ENCODE results near the gene PDE2A. TPM values are rescaled to one million over a fixed set of nuclear protein-coding genes. Genes with fewer than 3 reads are reported as not detected.

The PDE2A gene
- total RNA-seq, 1 experiment from 2014 or later: 1.1 TPM

DNA sequence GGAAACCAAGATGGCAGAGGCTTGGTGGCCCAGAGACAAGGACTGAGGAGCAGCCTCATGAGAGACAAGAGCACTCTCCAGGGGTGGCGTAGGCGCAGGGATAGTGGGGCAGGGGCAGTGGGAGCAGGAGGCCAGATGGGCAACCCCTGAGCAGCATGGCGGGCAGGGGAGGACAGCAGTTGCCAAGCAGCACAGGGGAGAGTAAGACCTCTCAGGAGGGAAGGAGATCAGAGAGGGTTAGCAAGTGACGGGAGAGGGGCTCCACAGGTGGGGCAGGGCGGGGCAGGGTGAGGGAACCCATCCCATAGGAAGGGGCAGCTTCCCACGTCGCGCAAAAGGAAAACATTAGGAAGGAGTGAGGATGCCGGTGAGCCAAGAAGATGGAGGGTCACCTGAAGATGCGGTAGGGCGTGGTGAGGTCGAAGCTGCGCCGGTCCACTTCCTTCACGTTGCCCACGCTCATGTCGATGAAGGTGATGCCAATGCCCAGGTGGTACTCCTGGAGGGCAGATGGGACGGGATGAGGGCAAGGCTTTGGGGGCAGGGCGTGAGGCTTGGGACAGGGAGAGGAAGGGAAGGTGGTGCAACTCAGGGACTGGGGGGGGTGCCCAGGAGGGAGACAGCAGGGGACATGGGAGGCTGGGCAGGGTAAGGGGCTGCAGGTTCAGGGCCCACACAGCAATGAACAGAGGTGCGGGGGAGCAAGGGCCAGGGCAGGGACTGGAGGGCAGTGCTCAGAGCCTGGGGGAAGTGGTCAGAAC is 35.4 kb upstream of the PDE2A start:
- no peak for DNase-seq
- TF ChIP-seq, protein P1, sequence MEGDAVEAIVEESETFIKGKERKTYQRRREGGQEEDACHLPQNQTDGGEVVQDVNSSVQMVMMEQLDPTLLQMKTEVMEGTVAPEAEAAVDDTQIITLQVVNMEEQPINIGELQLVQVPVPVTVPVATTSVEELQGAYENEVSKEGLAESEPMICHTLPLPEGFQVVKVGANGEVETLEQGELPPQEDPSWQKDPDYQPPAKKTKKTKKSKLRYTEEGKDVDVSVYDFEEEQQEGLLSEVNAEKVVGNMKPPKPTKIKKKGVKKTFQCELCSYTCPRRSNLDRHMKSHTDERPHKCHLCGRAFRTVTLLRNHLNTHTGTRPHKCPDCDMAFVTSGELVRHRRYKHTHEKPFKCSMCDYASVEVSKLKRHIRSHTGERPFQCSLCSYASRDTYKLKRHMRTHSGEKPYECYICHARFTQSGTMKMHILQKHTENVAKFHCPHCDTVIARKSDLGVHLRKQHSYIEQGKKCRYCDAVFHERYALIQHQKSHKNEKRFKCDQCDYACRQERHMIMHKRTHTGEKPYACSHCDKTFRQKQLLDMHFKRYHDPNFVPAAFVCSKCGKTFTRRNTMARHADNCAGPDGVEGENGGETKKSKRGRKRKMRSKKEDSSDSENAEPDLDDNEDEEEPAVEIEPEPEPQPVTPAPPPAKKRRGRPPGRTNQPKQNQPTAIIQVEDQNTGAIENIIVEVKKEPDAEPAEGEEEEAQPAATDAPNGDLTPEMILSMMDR (IDR thresholded peaks at IDR 0.05; ENCODE audit: unreplicated experiment): no peak
- H3K4me3 Mint-ChIP-seq (ENCODE audit: low read depth, unreplicated experiment): no peak overlapping the region
- H3K27ac Mint-ChIP-seq (ENCODE audit: unreplicated experiment): no peak overlapping the region
- CTCF ChIA-PET: no interaction called here
- no peaks in the 10 kb centered on the region for H3K4me1 Mint-ChIP-seq (ENCODE audit: low read depth, unreplicated experiment)
- no peaks in the 10 kb centered on the region for H3K27me3 Mint-ChIP-seq (ENCODE audit: unreplicated experiment)
- BruUV-seq (replicated peaks): no TSS peak
- intact Hi-C loops (cut with micrococcal nuclease; ENCODE audit: unreplicated experiment): no loop called here
- H3K36me3 Mint-ChIP-seq (ENCODE audit: insufficient read depth, unreplicated experiment): peaks cover 22% of the 10 kb centered on the region
- no peaks in the 10 kb centered on the region for H3K9me3 Mint-ChIP-seq (ENCODE audit: low read depth, unreplicated experiment)

DNA sequence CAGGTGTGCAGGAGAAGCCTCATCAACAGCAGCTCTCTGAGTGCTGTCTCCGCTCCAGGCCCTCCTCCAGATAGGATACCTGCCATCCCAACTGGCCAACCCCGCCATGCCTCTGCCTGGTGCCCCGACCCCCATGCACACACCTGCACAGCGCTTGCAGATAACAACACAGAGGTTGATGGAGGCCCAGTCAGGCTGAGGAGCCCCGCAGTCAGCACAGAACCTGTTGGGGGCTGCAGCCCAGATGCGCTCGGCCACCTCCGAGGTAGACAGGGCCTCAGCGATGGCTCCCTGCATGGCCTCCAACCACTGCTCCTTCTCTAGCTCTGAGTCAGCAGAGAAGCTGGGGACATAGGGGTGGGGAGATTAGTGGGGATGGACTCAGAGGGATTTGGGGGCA is 32.8 kb upstream of the PDE2A start:
- CTCF ChIA-PET: no interaction called here
- no TSS peak for BruUV-seq (replicated peaks)
- TF ChIP-seq, protein P1 (IDR thresholded peaks at IDR 0.05; ENCODE audit: unreplicated experiment): no peak
- intact Hi-C loops (cut with micrococcal nuclease; ENCODE audit: unreplicated experiment): no loop called here
- Mint-ChIP-seq H3K27ac (ENCODE audit: unreplicated experiment) (no peak overlapping the region), H3K4me1 (ENCODE audit: low read depth, unreplicated experiment) (no peaks in the 10 kb centered on the region), H3K27me3 (ENCODE audit: unreplicated experiment) (no peaks in the 10 kb centered on the region), H3K4me3 (ENCODE audit: low read depth, unreplicated experiment) (no peak overlapping the region), H3K36me3 (ENCODE audit: insufficient read depth, unreplicated experiment) (peaks cover 23% of the 10 kb centered on the region), H3K9me3 (ENCODE audit: low read depth, unreplicated experiment) (no peaks in the 10 kb centered on the region)
- DNase-seq: no peak

DNA sequence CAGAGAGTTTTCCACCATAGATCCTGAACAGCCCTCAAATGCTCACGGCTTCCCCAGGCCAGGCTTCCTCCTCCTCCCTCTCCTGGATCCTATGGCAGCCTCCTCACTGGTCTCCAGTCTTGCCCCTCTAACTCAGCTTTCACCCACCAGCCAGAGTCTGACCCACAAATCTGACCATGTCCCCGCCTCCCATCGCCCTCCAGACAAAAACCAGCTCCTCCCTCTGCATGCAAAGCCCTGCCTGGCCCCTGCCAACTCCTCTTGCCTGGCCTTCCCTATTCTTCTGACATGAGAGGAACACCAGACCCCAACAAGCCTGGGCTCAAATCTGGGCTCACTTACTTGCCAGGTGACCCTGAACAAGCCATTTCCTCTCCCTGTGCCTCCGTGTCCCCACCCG is 32.4 kb upstream of the PDE2A start:
- no peaks in the 10 kb centered on the region for H3K4me1 Mint-ChIP-seq (ENCODE audit: low read depth, unreplicated experiment)
- no TSS peak for BruUV-seq (replicated peaks)
- H3K27ac Mint-ChIP-seq (ENCODE audit: unreplicated experiment): no peak overlapping the region
- intact Hi-C loops (cut with micrococcal nuclease; ENCODE audit: unreplicated experiment): no loop called here
- H3K27me3 Mint-ChIP-seq (ENCODE audit: unreplicated experiment): no peaks in the 10 kb centered on the region
- no peak for DNase-seq
- no peak overlapping the region for H3K4me3 Mint-ChIP-seq (ENCODE audit: low read depth, unreplicated experiment)
- H3K9me3 Mint-ChIP-seq (ENCODE audit: low read depth, unreplicated experiment): no peaks in the 10 kb centered on the region
- TF ChIP-seq, protein P1 (IDR thresholded peaks at IDR 0.05; ENCODE audit: unreplicated experiment): no peak
- CTCF ChIA-PET: interaction anchor here (0.6 kb wide), 1 partner anchor 523 kb away, joined by 3 read pairs; no protein-coding TSS in a partner anchor
- peaks cover 26% of the 10 kb centered on the region for H3K36me3 Mint-ChIP-seq (ENCODE audit: insufficient read depth, unreplicated experiment)

DNA sequence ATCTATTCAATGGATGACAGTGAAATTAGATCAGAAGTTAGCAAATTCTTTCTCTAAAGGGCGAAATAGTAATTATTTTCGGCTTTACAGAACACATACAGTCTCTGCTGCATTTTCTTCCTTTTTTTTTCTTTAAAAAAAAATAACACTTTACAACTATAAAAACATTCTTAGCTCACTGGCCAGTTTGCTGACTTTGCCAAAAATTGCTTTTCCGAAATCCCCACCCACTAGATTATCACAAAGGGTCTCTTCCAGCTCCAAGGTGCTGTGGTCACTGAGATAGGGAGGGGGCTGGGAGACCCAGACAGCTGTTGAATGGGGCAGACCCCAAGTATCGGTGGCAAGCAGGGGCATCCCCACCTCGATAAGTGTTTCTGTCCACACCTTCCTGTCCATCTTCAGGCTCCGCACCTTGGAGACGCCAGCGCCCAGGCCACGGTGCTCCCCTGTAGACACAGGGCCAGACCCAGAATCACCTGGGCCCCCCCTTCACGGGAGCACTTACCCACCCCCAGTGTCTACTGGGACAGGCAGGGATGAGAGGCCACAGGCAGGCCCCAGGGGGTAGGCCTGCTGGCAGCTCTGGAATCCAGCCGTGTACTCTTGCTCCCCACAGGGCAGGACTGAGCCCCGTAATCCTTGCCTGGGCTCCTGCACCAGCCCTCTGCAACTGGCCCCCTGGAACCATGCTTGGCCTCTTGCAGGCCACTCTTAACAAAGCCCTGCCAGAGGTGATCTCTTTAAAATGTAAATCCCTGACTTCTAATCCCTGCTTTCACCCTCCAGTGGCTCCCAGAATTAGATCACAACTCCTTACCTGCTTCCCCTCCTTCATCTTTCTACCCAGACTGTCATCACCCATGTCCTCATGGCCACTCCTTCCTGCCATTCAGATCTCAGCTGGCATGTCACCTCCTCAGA is 31.5 kb upstream of the PDE2A start:
- no peak overlapping the region for H3K27ac Mint-ChIP-seq (ENCODE audit: unreplicated experiment)
- no peaks in the 10 kb centered on the region for H3K4me1 Mint-ChIP-seq (ENCODE audit: low read depth, unreplicated experiment)
- H3K4me3 Mint-ChIP-seq (ENCODE audit: low read depth, unreplicated experiment): no peak overlapping the region
- TF ChIP-seq, protein P1 (IDR thresholded peaks at IDR 0.05; ENCODE audit: unreplicated experiment): no peak
- H3K36me3 Mint-ChIP-seq (ENCODE audit: insufficient read depth, unreplicated experiment): peaks cover 26% of the 10 kb centered on the region
- no peak for DNase-seq
- H3K27me3 Mint-ChIP-seq (ENCODE audit: unreplicated experiment): no peaks in the 10 kb centered on the region
- CTCF ChIA-PET: interaction anchor here (0.5 to 0.6 kb wide), 2 partner anchors 11 to 523 kb away, joined by 3 read pairs; no protein-coding TSS in a partner anchor
- intact Hi-C loops (cut with micrococcal nuclease; ENCODE audit: unreplicated experiment): no loop called here
- BruUV-seq (replicated peaks): no TSS peak
- no peaks in the 10 kb centered on the region for H3K9me3 Mint-ChIP-seq (ENCODE audit: low read depth, unreplicated experiment)

Data from Calu3 (cell line).